ENCODE data around the gene APBB1IP.

DNA sequence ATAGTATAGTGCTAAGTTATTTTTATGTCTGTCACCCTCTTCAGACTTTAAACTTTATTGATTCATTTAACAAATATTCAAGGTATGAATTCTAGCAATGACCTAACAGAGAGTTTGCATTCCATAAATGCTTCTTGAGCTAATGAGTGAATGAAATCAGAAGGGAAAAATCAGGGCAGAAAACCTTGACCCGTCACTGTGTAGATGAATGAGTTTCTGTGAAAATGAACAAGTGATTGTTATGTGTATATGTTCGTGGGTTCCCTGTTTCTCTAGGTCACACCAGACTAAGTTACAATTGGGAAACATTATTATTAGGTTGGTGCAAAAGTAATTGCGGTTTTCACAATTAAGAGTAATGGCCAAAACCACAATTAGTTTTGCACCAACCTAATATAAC lies 30.1 kb downstream of the APBB1IP start:
- TF ChIP-seq, protein P1, sequence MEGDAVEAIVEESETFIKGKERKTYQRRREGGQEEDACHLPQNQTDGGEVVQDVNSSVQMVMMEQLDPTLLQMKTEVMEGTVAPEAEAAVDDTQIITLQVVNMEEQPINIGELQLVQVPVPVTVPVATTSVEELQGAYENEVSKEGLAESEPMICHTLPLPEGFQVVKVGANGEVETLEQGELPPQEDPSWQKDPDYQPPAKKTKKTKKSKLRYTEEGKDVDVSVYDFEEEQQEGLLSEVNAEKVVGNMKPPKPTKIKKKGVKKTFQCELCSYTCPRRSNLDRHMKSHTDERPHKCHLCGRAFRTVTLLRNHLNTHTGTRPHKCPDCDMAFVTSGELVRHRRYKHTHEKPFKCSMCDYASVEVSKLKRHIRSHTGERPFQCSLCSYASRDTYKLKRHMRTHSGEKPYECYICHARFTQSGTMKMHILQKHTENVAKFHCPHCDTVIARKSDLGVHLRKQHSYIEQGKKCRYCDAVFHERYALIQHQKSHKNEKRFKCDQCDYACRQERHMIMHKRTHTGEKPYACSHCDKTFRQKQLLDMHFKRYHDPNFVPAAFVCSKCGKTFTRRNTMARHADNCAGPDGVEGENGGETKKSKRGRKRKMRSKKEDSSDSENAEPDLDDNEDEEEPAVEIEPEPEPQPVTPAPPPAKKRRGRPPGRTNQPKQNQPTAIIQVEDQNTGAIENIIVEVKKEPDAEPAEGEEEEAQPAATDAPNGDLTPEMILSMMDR (IDR thresholded peaks at IDR 0.05): no peak
- TF ChIP-seq POLR2A (IDR thresholded peaks at IDR 0.05): no peak

All from heart left ventricle (tissue), 13 donors.